HepG2 (cell line): Measurements from ENCODE around the gene OR4D6.

ENCODE experiments used
- ATF1 ChIP-seq: IDR thresholded peaks from 2 replicates; pipeline ENCODE4 v1.6.1; 2016; ENCODE audit warnings: mild to moderate bottlenecking, control low read depth
- CTCF ChIP-seq: sonication (generic); formaldehyde crosslinking; IDR thresholded peaks from 2 replicates; pipeline ENCODE4 v1.5.0; 2020; ENCODE audit warnings: mild to moderate bottlenecking, missing genetic modification reagents, moderate library complexity
- ESRRA ChIP-seq: sonication (generic); formaldehyde crosslinking; IDR thresholded peaks from 2 replicates; pipeline ENCODE4 v1.5.1; 2020; ENCODE audit warnings: mild to moderate bottlenecking, low read depth, missing genetic modification reagents
- EZH2 ChIP-seq: conservative IDR thresholded peaks from 2 replicates; pipeline ENCODE4 v1.6.1; 2012; ENCODE audit warnings: mild to moderate bottlenecking, low read depth, low read length, moderate library complexity
- GABPA ChIP-seq, 2 experiments: IDR thresholded peaks; 2 replicates each; pipeline ENCODE4 v1.6.1; 2011 to 2016; ENCODE audit warnings: low read depth in 2 of 2, low read length in 1 of 2, missing biosample characterization in 1 of 2, missing genetic modification characterization in 1 of 2
- IRF2 ChIP-seq: IDR thresholded peaks from 2 replicates; pipeline ENCODE4 v1.6.1; 2018; ENCODE audit warnings: missing genetic modification reagents, missing compliant biosample characterization
- JUND ChIP-seq: sonication (generic); formaldehyde crosslinking; IDR thresholded peaks from 2 replicates; pipeline ENCODE4 v1.8.0; 2022; ENCODE audit warnings: mild to moderate bottlenecking, missing genetic modification reagents
- TBP ChIP-seq: sonication (generic); formaldehyde crosslinking; IDR thresholded peaks from 2 replicates; pipeline ENCODE4 v1.5.0; 2020; ENCODE audit warnings: missing genetic modification reagents
- TCF7L2 ChIP-seq: IDR thresholded peaks from 2 replicates; pipeline ENCODE4 v1.6.1; 2011; ENCODE audit warnings: mild to moderate bottlenecking, low read depth, low read length, moderate library complexity
- ZBTB20 ChIP-seq: sonication (generic); formaldehyde crosslinking; IDR thresholded peaks from 2 replicates; pipeline ENCODE4 v1.8.1; 2023; ENCODE audit warnings: missing genetic modification reagents, low read depth, mild to moderate bottlenecking, borderline replicate concordance
- ZNF274 ChIP-seq: sonication (generic); formaldehyde crosslinking; IDR thresholded peaks from 2 replicates; pipeline ENCODE4 v1.5.1; 2020; ENCODE audit warnings: mild to moderate bottlenecking, missing genetic modification reagents
- ZNF432 ChIP-seq: sonication (generic); formaldehyde crosslinking; IDR thresholded peaks from 2 replicates; pipeline ENCODE4 v1.5.0; 2020; ENCODE audit warnings: missing genetic modification reagents, mild to moderate bottlenecking, borderline replicate concordance
- ZNF513 ChIP-seq: sonication (generic); formaldehyde crosslinking; conservative IDR thresholded peaks from 2 replicates; pipeline ENCODE4 v1.5.0; 2020; ENCODE audit warnings: missing genetic modification reagents
- ZNF550 ChIP-seq: sonication (generic); formaldehyde crosslinking; IDR thresholded peaks from 2 replicates; pipeline ENCODE4 v1.4.0; 2020; ENCODE audit warnings: mild to moderate bottlenecking, missing genetic modification reagents, borderline replicate concordance

- TF ChIP-seq ZNF513 (CRISPR knock-in tag) = no peak
- no peak for TF ChIP-seq ZNF432 (CRISPR knock-in tag)
- TF ChIP-seq ATF1 (CRISPR knock-in tag) = no peak
- TF ChIP-seq CTCF (CRISPR knock-in tag) = no peak
- TF ChIP-seq ESRRA = no peak
- TF ChIP-seq ZBTB20 (CRISPR knock-in tag) = no peak
- TF ChIP-seq GABPA (IDR thresholded peaks at IDR 0.05; ENCODE audit: low read depth, low read length) = no peak
- TF ChIP-seq GABPA (CRISPR knock-in tag; IDR thresholded peaks at IDR 0.05; ENCODE audit: low read depth) = no peak
- no peak for TF ChIP-seq TBP (CRISPR knock-in tag)
- TF ChIP-seq ZNF274 (CRISPR knock-in tag) = no peak
- no peak for TF ChIP-seq EZH2
- no peak for TF ChIP-seq TCF7L2
- no peak for TF ChIP-seq IRF2 (CRISPR knock-in tag)
- no peak for TF ChIP-seq JUND (CRISPR knock-in tag)
- no peak for TF ChIP-seq ZNF550
Measured at GRCh38 chr11:59436169-59436568, 20.6 kb upstream of the OR4D6 start, which contains the start of gene OR5A1.
